GM10248 (cell line): ENCODE data around the gene RGS19.

Source experiments
- CTCF ChIA-PET: fragments of 300-600 bp; sonication (Branson Sonifier 250); formaldehyde crosslinking; extraction: SDS; loops from one replicate; lab custom pipeline; 2021; ENCODE audit warnings: antibody characterized with exemption; lab: Yijun Ruan, JAX
- POLR2A ChIA-PET: fragments of 350-650 bp; sonication (Branson Sonifier 250); formaldehyde crosslinking; extraction: SDS; loops from one replicate; lab custom pipeline; 2020; ENCODE audit warnings: antibody characterized with exemption; lab: Yijun Ruan, JAX
- DNase-seq: peaks from one replicate; pipeline ENCODE4 v3.0.0; 2012; ENCODE audit errors: extremely low spot score
- CTCF ChIP-seq: IDR thresholded peaks from 2 replicates; pipeline ENCODE4 v1.5.1; 2012; ENCODE audit warnings: mild to moderate bottlenecking, low read depth; ENCODE audit errors: extremely low read depth, missing control alignments, control extremely low read depth

Gene RGS19

GRCh38 chr20:64108731-64109681 lies 29.7 kb upstream of the RGS19 start:
- no peak for DNase-seq
- ChIA-PET POLR2A (no interaction called here), CTCF (interaction anchor here (1.2 to 2.7 kb wide), 4 partner anchors 10 to 36 kb away, joined by 3 to 15 read pairs (median 10); no protein-coding TSS in a partner anchor)
- no peak for TF ChIP-seq CTCF

GRCh38 chr20:64107736-64108457 lies 28.6 kb upstream of the RGS19 start:
- ChIA-PET POLR2A (no interaction called here), CTCF (interaction anchor here (2.1 to 2.7 kb wide), 2 partner anchors 9 to 12 kb away, joined by 11 to 15 read pairs; no protein-coding TSS in a partner anchor)
- peak; percentile 66 for DNase-seq
- TF ChIP-seq CTCF: no peak

- ChIA-PET CTCF (interaction anchor here (2.1 kb wide), 1 partner anchor 13 kb away, joined by 15 read pairs; no protein-coding TSS in a partner anchor), POLR2A (no interaction called here)
- peak; percentile 69 for DNase-seq
- no peak for TF ChIP-seq CTCF
These were observed 27.8 kb upstream of the RGS19 start, which contains the start of gene NPBWR2 for GRCh38 chr20:64106981-64107735. Gene NPBWR2 (minus strand): TSS chr20:64107565. CDS start chr20:64106831, 734 bp downstream.

GRCh38 chr20:64106435-64106961 lies 27.2 kb upstream of the RGS19 start:
- DNase-seq: no peak
- POLR2A ChIA-PET: no interaction called here
- CTCF ChIA-PET: interaction anchor here (2.1 kb wide), 1 partner anchor 14 kb away, joined by 15 read pairs; no protein-coding TSS in a partner anchor
- TF ChIP-seq CTCF: no peak

GRCh38 chr20:64105846-64106434 lies 26.6 kb upstream of the RGS19 start:
- CTCF ChIA-PET: no interaction called here
- no peak for TF ChIP-seq CTCF
- POLR2A ChIA-PET: no interaction called here
- no peak for DNase-seq
